Lower leg skin (tissue), 4 donors: ENCODE data around the gene POLA1. TPM values are rescaled to one million over a fixed set of nuclear protein-coding genes. Genes with fewer than 3 reads are reported as not detected.

Experiments
- DNase-seq, 2 donors: peaks; one replicate each; pipeline ENCODE4 v3.0.0-alpha.2; 2019; ENCODE audit warnings: low spot score in 2 of 2
- H3K4me3 ChIP-seq: fragments of 200-600 bp; sonication (generic); 2 replicates; pipeline ENCODE4 v1.5.1; 2017; ENCODE audit warnings: mild to moderate bottlenecking, low read depth; ENCODE audit not compliant: poor library complexity, severe bottlenecking
- CTCF ChIP-seq, 3 donors: fragments of 450-650 bp; IDR thresholded peaks; one replicate each; pipeline ENCODE4 v1.5.1; 2016; ENCODE audit warnings: antibody characterized with exemption in 3 of 3, mild to moderate bottlenecking in 3 of 3, moderate library complexity in 2 of 3
- POLR2A ChIP-seq, 2 donors: fragments of 450-650 bp; IDR thresholded peaks; one replicate each; pipeline ENCODE4 v1.6.1; 2016 to 2017; ENCODE audit warnings: antibody characterized with exemption in 2 of 2, mild to moderate bottlenecking in 1 of 2, moderate library complexity in 1 of 2
- WGBS, 2 donors: methylation state at CpG; one replicate each; pipeline ENCODE4 v1.1.5; 2018; 5-methylcytosine and 5-hydroxymethylcytosine counted together
- intact Hi-C: fragments of 100-400 bp; cut with DNase I; formaldehyde crosslinking; loops from one replicate; pipeline ENCODE4 v1.15.0; 2023; ENCODE audit warnings: low total_unique reads
- total RNA-seq, 4 donors: library from RNA; depleted of rRNA; stranded (reverse); fragments of >200 nt; gene quantifications; one replicate each; pipeline ENCODE4 v1.1.0, GENCODE V29; 2016

The POLA1 gene
- total RNA-seq, 4 donors from 2014 or later: 7.1 to 12.5 (median 8.1) TPM

- no peak for TF ChIP-seq CTCF (IDR thresholded peaks at IDR 0.05)
- no peak for TF ChIP-seq POLR2A (IDR thresholded peaks at IDR 0.05)
- DNase-seq: no peak
- intact Hi-C loops: loop anchor here (10.0 kb wide), 1 partner anchor 59 kb away; no protein-coding TSS in a partner anchor
- H3K4me3 ChIP-seq: no peak overlapping the region
- WGBS, 2 donors: 79 to 89% methylated on average over 1 of the region's 1 CpG
Measured at GRCh38 chrX:24965372-24965771, 271.7 kb downstream of the POLA1 start.

- WGBS, 2 donors: 83 to 97% methylated on average over 5 of the region's 5 CpGs
- TF ChIP-seq CTCF (IDR thresholded peaks at IDR 0.05): no peak
- TF ChIP-seq POLR2A (IDR thresholded peaks at IDR 0.05): no peak
- H3K4me3 ChIP-seq: no peak overlapping the region
- no peak for DNase-seq
- intact Hi-C loops: loop anchor here (10.0 kb wide), 1 partner anchor 55 kb away; no protein-coding TSS in a partner anchor
Measured at GRCh38 chrX:24969812-24970211, 276.1 kb downstream of the POLA1 start.

- no peak for TF ChIP-seq CTCF (IDR thresholded peaks at IDR 0.05)
- TF ChIP-seq POLR2A (IDR thresholded peaks at IDR 0.05): no peak
- no peak overlapping the region for H3K4me3 ChIP-seq
- no peak for DNase-seq
- 89 to 100% methylated on average over 3 of the region's 3 CpGs for WGBS, 2 donors
- intact Hi-C loops: no loop called here
Measured at GRCh38 chrX:24979081-24979480, 285.4 kb downstream of the POLA1 start.

GRCh38 chrX:24981030-24981429 lies 287.3 kb downstream of the POLA1 start:
- intact Hi-C loops: no loop called here
- DNase-seq: no peak
- TF ChIP-seq POLR2A (IDR thresholded peaks at IDR 0.05) (no peak), CTCF (IDR thresholded peaks at IDR 0.05) (no peak)
- WGBS, 2 donors: 76 to 84% methylated on average over 3 of the region's 3 CpGs
- no peak overlapping the region for H3K4me3 ChIP-seq

GRCh38 chrX:24982306-24982965 lies 288.7 kb downstream of the POLA1 start:
- WGBS, 2 donors: 69 to 83% methylated on average over 5 of the region's 5 CpGs
- intact Hi-C loops: no loop called here
- no peak for TF ChIP-seq CTCF (IDR thresholded peaks at IDR 0.05)
- TF ChIP-seq POLR2A (IDR thresholded peaks at IDR 0.05): no peak
- DNase-seq: no peak
- no peak overlapping the region for H3K4me3 ChIP-seq

GRCh38 chrX:24983931-24984330 lies 290.2 kb downstream of the POLA1 start:
- no peak overlapping the region for H3K4me3 ChIP-seq
- intact Hi-C loops: no loop called here
- no peak for DNase-seq
- TF ChIP-seq CTCF (IDR thresholded peaks at IDR 0.05): no peak
- no peak for TF ChIP-seq POLR2A (IDR thresholded peaks at IDR 0.05)
- 81 to 99% methylated on average over 3 of the region's 3 CpGs for WGBS, 2 donors
